CD4-positive, alpha-beta T cell treated with Interleukin-10 for 1 hour (primary cell): Measurements from ENCODE around the gene ERBB2.

ENCODE experiments used
- DNase-seq: peaks from one replicate; pipeline ENCODE4 v3.0.0-alpha.2; 2020

The ERBB2 gene

GRCh38 chr17:39699818-39700147, at the start of gene ERBB2:
ERBB2 (plus strand) TSS chr17:39700064; CDS start chr17:39700239, 175 bp downstream.
- DNase-seq: no peak

- no peak for DNase-seq
Observed at GRCh38 chr17:39650121-39650579, 49.7 kb upstream of the ERBB2 start.

- DNase-seq: no peak
Observed at GRCh38 chr17:39651923-39652586, 47.8 kb upstream of the ERBB2 start.

GRCh38 chr17:39652587-39653315, 47.1 kb upstream of the ERBB2 start:
- DNase-seq: no peak

GRCh38 chr17:39653316-39653661, 46.6 kb upstream of the ERBB2 start:
- no peak for DNase-seq

- peak; percentile 82 for DNase-seq
Observed at GRCh38 chr17:39653662-39654331, 46.1 kb upstream of the ERBB2 start.

- DNase-seq: no peak
Observed at GRCh38 chr17:39655105-39655504, 44.8 kb upstream of the ERBB2 start.

GRCh38 chr17:39658346-39658745, 41.5 kb upstream of the ERBB2 start:
- no peak for DNase-seq

GRCh38 chr17:39658760-39659159, 41.1 kb upstream of the ERBB2 start:
- no peak for DNase-seq

- no peak for DNase-seq
Observed at GRCh38 chr17:39659279-39660010, 40.4 kb upstream of the ERBB2 start.

- no peak for DNase-seq
Observed at GRCh38 chr17:39660011-39660360, 39.9 kb upstream of the ERBB2 start.

- DNase-seq: no peak
Observed at GRCh38 chr17:39660397-39661385, 39.2 kb upstream of the ERBB2 start.

GRCh38 chr17:39661744-39662541, 37.9 kb upstream of the ERBB2 start:
- DNase-seq: no peak

- DNase-seq: no peak
Observed at GRCh38 chr17:39662551-39663339, 37.1 kb upstream of the ERBB2 start.

GRCh38 chr17:39663340-39663687, 36.5 kb upstream of the ERBB2 start:
- DNase-seq: no peak

GRCh38 chr17:39663688-39664580, 35.9 kb upstream of the ERBB2 start:
- no peak for DNase-seq

GRCh38 chr17:39664581-39665561, 35.0 kb upstream of the ERBB2 start, which contains the start of gene TCAP:
TCAP (plus strand) TSS chr17:39665349; CDS start chr17:39665360, 11 bp downstream.
- DNase-seq: no peak

GRCh38 chr17:39665642-39666224, 34.1 kb upstream of the ERBB2 start:
- DNase-seq: no peak
